Activated T-cell treated with anti-CD3 and anti-CD28 coated beads, Interleukin-2, amount 50 U/mL, for 1 hour (primary cell): ENCODE data around the gene MYMX.

Experiments used
- DNase-seq: peaks from one replicate; pipeline ENCODE4 v3.0.0-alpha.2; 2020

The MYMX gene

DNA sequence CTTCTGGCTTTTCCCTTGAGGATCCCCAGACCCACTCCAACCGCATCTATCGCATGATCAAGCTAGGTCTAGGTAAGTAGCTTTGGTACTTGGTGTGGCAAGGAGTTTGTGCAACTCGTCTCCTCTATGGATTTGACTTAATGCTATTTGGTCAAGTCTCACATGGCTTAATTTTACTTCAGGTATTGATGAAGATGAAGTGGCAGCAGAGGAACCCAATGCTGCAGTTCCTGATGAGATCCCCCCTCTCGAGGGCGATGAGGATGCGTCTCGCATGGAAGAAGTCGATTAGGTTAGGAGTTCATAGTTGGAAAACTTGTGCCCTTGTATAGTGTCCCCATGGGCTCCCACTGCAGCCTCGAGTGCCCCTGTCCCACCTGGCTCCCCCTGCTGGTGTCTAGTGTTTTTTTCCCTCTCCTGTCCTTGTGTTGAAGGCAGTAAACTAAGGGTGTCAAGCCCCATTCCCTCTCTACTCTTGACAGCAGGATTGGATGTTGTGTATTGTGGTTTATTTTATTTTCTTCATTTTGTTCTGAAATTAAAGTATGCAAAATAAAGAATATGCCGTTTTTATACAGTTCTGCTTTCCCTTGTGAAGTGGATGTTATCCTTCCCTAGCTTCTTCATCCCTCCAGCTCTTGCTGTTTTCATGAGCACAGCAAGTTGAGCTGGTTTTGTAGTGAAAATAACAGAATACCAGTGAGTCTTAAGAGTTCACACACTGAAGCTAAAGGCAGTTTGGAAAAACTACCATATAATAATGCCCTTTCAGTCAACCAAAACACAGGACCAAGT lies 36.8 kb downstream of the MYMX start:
- DNase-seq: peak; percentile 54

DNA sequence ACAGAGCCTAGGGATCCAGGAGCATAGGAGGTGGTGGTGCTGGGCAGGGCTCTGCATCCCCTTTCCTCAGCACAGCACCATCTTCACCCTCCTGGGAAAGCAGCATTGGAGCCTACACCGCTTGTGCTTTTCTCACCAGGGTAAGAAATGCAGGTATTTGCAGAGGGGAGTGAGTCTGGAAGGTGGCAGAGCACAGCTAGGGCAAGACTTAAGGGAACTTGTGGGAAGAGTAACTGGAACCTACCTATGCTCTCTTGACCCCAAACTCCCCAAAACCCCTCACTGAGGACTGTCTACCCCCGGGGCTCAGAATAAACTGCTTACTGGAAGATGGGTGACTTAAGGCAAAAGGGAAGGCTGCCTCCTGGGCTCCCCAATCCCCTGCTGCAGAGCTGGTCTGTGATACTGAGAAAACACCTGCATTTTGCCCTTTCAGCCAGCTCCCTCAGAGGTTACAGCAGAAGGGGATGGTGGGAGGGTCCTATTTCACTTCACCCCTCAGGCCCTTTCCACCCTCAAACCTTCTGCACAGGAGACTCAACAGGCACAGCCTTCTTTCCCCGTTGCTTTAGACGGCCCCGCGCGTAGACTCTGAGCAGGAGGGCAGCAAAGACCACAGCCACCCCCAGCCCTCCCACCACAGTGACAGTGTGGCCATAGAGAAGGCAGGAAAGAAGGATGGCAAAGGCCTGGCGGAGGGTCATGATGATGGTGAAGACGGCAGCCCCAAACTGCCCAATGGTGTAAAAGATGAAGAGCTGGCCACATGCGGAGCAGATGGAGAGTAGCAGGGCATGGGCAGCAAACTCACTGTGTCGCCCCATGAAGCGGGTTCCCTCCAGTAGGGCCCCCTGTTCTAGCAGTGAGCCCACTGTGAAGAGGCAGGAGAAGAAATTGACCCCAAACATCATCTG lies 37.7 kb downstream of the MYMX start:
- DNase-seq: no peak

DNA sequence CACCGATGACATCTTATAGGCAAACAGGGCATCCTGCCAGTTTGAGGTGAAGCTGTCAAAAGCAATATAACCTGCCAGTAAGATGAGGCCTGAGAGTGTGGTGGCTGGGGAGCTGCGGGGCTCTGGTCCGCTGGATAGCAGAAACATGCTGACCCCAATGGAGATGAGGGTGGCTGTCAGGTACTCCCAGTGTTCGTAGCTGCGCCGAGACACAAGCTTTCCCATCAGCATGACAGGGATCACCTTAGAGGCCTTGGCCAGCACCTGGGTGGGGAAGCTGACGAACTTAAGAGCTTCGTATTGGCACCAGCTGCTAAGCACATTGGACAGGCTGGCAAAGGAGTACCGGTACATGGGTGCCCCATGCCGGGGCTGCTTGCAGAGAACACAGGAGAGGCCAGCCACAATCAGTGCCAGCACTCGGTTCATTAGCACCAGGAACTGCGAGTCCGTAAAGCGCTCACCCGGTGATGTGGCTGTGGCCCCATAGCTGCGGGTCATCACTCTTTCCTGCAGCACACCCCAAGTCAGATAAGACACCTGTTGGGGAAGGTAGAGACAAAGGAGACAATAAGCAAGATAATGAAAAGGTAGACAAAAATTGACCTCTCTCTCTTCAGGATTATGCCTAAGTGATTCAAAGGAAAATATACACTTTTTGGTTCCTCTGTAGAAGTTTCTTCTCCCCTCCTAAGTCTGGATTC lies 38.5 kb downstream of the MYMX start:
- no peak for DNase-seq

DNA sequence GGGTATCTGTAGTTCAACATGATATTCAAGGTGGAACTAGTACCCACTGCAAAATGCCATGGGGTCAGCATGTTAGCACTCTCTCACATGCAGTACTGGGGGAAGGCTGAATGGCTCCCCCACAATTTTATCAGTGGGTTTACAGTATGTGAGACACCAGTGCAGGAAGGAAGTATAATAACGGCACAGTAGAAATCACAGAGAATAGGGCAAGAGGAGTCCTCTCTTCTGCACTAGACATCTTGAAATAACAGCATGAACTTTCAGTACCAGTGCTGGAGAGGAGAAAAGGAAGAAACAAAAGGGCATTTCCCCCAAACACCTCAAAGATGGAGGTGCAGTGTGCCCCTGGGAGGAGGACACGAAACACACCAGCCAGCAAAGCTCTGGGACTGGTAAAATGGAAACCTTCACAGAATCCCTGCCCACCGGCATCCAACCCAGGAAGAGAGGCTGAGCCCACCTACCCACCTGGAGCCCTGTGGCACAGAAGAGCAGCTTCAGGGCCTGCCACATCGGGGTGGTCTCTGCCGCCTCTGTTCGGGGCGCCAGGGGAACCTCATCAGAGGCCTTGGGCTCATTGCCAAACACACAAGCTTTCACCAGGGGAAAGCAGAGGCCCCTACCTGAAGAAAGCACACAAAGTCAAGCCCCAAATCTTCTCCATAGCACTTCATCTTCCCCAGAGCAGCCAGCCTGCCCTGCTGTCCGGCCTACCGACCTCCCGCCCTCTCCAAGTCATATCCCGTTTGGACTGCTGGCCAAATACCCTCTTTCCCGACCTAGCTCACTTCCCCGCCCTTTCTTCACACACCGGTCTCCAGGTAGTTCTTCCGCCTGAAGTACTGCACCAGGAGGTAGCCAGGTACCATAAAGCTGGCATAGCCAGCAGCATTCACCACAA lies 39.4 kb downstream of the MYMX start:
- no peak for DNase-seq

DNA sequence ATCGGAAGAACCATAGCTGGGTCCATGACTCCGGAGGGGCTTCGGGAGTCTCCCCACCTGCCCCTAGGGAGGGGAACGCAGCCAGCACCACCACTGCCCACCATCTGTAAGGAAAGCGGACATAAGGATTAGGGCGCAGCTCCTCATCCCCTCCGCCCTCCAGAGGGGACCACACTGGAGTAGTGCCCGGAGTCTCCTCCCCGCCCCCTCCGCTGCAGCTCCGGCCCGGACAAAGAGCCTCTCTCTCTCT lies 40.0 kb downstream of the MYMX start:
- DNase-seq: no peak

DNA sequence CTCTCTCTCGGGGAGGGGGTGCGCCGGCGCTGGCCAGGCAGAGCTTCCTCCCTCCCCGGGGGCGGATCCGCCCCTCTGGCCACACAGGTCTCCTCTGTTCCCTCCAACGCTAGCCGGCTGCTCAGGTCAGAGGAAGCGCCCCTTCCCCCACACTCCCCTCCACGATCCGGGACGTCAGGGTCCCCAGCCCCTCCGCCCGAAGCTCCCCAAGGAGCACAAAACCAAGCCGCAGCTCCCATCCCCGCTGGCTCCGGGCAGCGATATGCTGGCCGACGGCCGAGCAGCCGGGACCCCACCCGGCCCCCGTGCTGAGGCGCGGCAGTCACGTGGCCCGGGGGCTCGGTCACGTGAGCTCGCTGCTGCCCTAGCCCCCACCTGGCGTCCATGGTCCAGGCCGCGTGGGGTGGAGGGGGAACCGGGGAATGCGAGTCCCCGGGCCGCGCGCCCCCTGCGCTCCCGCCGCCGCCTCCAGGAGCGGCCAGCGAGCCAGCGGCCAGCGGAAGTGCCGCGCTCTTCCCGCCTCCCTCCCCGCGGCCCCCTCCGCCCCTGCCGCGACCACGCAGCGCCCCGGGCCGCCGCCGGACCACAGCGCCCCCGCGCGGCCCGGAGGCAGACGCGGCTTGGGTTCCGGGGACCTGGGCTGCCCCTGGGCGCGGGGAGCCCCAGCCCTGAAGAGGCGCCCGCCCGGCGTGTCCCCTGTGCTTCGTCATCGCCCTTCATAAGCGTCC lies 40.5 kb downstream of the MYMX start, which contains the start of gene SLC35B2:
Gene SLC35B2, minus strand, starts transcription at position 504 of the 728 bp plus-strand sequence. Its CDS starts 118 bp downstream, at position 386.
- DNase-seq: peak; percentile 76

DNA sequence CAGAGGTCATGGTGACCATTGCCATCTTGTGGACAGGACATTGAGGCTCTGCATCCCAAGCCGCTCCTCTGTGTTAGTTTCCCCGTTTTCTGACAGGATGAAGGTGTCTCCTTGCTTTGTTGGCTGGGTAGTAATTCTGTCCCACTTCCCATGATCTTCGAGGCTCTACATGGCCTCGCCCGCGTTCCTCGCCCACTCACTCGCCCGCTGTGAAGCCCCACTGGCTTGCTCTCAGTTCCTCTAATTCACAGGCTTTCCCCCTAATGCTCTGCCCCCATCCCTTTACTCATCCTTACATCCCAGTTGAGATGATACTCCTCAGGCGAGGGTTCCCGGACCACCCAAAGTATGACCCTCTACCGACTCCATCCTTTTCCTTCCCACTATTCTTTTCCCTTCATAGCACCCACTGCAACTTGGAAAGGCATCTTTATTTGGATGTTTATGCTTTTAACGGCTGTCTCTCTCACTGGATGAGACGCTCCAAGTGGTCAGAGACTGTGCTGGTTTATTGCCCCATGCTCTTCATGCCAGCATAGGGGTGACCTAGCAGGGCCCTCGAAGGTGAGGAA lies 41.1 kb downstream of the MYMX start:
- DNase-seq: no peak

DNA sequence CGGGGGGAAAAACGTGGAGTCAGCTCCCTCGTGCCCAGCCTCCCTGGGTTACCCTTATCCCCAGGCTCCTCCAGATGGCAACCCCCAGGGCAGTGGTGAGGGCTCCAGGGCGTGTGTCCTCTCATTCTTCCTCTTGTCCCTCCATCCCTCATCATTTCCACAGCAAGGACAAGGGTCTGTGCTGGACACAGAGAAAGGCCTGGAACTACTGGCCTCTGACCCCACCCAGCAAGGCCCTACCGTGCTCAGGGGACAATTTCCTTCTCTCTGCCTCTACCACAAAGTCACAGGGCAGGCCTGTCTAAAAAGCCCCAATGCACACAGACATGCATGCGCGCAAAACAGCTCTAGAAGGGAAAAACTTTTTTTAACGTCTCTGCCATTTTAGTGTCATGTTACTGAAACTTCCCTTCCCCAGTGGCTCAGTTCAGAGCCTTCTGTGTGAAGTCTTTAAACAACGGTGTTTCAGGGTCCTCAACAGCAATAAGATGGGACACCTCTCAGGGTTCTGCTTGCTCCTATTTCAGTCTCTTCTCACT lies 41.7 kb downstream of the MYMX start:
- DNase-seq: no peak

DNA sequence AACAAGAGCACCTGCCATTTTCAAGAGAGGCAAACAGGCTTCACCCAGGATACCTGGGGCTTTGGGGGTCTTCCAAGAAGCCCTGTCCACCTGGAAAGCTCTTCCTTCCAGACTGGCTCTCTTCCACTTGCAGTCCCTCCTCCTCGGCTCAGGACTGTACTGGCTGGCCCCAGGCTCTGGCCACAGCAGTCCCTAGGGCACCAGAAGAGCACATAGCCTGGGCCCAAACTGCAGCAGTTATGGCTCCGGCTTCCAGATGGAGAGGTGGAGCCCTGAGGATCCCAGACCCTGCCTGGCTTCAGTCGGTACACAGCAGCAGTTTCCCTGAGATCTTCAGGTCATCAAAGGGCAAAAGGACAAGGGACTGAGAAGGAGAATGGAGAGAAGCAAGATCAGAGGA lies 42.2 kb downstream of the MYMX start:
- DNase-seq: no peak

DNA sequence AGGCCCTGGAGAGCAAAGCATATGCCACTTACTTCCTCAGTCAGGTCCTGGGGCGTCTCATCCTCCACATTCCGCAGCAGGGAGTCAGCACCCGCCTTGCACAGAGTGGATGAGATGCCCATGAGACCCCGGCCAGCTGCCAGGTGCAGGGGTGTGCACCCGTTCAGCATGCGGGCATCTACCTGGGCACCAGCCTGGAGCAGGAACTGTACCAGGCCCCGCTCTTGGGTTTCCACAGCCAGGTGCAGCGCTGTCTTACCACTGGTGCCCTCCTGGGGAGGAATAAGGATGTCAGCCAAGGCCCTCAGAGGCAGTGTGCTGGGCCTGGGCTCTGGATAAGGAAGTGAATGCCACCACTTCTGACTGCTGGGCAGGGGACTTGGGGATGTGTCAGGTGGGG lies 43.3 kb downstream of the MYMX start:
- no peak for DNase-seq

DNA sequence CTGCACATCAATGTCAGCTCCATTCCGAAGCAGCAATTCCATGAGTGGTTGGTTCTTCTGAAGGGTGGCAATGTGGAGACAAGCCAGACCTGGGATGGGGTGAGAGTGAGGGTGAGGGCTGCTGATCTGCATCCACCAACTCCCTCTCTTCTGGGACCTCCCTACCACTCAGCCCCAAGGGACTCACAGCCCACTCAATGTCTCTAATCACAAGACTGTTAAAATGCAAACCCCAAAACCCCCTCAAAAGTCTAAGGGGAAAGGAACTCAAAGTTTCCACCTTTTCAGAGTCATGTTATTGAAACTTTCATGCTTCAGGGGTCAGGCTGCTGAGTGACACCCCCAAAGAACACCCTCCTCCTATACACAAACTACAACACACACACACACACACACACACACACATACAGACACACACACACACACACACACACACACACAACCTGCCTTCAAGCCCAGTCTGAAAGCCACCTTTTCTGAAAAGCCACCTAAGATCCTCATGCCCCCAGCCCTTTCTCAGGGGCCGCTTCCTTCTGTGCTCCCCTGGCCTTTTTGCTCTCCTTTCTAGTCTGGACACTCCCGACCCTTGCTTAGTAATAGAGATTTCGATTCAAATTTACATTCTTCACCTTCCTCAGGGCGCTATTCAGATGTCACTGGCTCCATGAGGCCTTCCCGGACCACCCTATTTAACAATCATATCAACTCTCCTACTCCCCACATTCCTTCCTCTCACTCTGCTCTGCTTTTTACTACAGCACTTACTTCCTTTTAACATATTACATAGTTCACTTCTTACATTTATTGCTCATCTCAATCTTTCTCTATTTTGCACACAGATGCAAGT lies 43.9 kb downstream of the MYMX start:
- no peak for DNase-seq

DNA sequence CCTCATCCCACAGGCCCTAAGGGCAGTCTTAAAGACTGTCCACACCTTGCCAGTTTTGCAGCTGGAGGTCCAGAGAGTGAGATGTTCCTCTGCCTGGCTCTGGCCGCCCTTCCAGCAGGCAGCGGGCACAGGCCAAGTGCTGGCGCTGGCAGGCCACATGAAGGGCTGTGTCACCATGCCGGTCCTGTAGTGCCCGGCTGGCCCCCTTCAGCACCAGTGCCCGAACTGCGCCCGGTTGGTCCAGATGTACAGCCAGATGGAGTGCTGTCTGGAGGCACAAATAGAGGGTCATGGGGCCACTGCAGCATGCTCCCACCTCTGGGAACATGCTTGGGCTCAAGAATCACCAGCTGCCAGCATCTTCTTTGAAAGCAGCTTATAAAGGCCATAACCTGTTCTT lies 44.9 kb downstream of the MYMX start:
- no peak for DNase-seq

DNA sequence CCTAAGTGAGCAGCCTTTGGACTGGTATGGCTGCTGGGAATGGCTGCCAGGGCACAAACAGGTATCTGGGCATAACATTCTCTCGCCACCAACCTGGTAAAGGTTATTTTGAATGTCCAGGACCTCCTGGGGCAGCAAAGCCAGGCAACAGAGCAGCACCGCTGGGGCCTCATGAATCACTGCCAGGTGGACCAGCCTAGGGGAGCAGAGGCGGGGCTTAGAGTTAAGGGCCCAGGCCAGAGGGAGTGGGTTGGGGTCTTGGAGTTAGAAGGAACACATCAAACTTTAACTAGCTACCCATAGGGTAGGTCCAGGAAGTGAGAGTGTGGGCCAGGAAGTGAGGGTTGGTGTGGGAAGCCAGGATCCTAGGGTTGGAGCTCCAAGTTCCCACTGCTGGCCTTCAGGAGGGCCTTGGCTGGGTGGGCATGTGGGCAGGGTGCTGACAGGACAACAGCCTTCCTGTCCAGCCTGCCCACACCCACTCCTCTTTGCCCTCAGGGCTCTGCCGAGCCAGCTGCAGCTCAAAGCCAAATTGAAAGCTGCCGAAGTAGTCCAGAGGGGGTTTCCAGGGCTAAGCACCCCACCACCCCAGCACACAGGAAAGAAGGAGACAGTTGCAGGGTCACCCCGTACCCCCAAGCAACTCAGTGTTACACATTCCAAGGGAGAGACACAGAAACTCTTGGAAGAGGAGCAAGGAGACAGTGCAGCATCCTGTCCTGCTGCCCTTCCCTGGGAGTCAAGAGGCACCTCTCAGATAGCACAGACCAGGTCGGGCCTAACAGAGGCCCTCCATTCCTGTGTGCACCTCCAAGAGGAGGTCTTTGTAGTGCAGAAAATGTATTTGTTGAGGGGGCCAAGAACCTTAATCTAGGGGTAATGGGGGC lies 46.0 kb downstream of the MYMX start:
- no peak for DNase-seq

DNA sequence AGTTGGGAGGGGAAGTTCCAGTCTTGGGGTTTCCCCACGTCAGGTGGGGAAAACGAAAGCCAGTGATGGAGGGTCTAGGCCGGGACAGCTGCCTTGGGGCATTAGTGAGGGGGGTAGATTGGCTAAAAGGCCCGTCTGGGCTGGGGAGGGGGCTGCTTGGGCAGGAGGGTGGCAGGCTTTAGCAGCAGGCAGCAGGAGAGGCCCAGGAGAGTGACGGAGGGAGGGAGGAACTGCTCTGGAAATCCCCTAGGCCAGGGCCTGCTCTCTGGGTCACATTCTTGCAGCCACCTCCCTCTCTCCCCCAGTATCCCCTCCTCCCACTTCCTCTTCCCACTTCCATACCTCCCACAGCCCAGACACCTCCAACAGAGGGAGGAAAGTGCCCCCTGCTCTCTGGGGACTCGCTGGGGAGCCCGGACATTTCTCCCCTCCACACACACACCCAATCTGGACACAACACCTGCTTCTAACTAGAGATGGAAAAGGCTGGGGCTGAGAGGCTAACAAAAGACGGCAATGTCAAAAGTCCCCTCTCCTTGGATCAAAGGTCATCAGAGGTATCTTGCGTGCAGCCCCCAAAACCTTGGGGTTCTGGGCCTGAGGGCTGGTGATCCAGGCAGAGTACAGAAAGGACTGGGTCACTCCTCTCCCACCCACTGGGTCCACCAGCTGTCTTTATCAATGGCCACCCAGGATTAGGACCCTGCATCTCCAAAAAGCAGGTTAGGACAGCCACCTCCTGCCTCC lies 46.8 kb downstream of the MYMX start:
- DNase-seq: no peak

DNA sequence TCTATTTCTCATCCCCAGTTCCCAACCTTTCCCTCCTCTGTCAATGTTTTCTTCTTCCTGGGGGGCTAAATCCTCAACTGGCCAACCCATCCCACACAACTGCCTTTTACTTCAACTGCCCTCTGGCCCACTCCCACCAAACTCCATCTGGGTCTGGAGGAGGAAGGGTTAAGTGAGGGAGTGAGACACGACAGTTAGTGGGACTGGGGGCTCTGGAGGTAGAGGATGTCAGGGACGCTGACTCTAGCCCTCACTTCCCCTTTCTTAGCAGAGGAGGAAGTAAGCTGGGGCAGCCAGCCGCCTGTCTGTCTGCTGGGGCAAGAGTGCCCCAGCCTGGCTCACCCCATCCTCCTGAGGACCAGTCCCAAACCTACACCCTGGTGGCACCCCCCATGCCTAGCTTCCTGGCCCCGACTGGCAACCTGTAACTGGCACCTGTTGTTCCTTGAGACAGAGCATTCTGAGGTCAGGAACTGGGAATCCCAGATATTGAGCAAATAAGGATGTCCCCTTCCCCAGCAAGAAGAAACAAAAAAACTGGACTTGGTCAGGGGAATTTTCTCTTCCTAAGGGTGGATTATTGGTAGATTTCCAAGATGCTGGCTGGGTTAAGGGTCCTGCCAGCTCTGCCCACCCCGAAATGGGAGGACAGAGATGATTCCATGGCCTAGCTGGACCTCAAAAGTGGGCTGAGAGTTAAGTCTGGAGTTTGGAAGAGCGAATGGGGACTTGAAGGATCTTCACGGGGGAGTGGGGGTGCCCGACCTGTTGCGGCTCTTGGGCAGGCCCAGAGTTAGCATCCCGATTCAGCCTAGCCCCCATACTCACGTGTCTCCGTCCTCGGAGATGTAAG lies 47.7 kb downstream of the MYMX start:
- DNase-seq: peak; percentile 49

DNA sequence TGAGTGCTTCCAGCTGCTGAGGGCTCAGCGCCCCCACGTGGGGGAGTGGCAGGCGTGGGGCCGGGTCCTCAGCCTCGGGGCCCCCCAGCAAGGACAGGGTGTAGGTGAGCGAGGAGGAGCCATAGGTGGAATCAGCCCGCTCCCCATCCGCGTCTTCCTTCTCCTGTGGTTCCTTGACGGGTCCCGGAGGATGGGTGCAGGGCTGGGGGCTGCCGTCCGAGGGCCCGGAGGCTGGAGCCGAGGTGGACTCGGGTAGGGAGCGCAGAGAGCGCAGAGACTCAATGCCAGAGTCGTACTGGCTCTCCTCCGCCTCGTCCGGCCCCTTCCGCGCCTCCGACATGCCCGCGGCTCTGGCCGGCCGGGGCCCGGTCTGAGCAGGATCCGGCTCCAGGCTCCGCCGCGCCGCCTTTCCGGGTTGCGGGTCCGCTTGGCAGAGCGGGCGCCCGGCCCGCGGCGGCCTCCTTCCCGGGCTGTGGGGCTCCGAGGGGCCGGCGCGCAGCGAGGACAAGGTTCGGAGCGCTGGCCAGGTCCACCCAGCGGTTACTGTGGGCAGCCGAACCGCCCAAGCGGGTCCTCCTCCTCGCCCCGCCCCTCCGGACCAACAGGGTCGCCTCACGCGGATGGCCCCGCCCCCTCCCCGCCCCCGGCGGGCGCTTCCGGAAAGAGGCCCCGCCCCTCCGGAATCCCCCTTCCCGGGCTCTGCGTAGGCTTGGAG lies 48.4 kb downstream of the MYMX start, which contains the start of gene NFKBIE:
Gene NFKBIE, minus strand, starts transcription at position 545 of the 715 bp plus-strand sequence. Its CDS starts 205 bp downstream, at position 340.
- peak; percentile 99 for DNase-seq
